NCI-H510A (cell line): ENCODE data around the gene LRRK1.
"Not testable (repeated sequence)": the region's sequence is repeated elsewhere in the genome, so short reads cannot be mapped to it uniquely, and the experiment has no call there.

Experiments used
- DNase-seq: peaks from one replicate; lab custom pipeline; 2025; lab: John Stamatoyannopoulos, UW

The LRRK1 gene

GRCh38 chr15:101095796-101096406 lies 176.7 kb downstream of the LRRK1 start:
- DNase-seq = not testable (repeated sequence)

- no peak for DNase-seq
These were observed 178.0 kb downstream of the LRRK1 start for GRCh38 chr15:101097111-101097510.

- DNase-seq = no peak
These were observed 180.0 kb downstream of the LRRK1 start for GRCh38 chr15:101099183-101099582.

GRCh38 chr15:101100118-101100517 lies 181.0 kb downstream of the LRRK1 start:
- DNase-seq = no peak

- DNase-seq = no peak
These were observed 181.7 kb downstream of the LRRK1 start for GRCh38 chr15:101100593-101101442.

- no peak for DNase-seq
These were observed 182.5 kb downstream of the LRRK1 start for GRCh38 chr15:101101676-101102075.

GRCh38 chr15:101102746-101103145 lies 183.6 kb downstream of the LRRK1 start:
- DNase-seq = no peak

- no peak for DNase-seq
These were observed 184.4 kb downstream of the LRRK1 start for GRCh38 chr15:101103598-101103997.

GRCh38 chr15:101104141-101104540 lies 185.0 kb downstream of the LRRK1 start:
- no peak for DNase-seq

- DNase-seq = no peak
These were observed 186.1 kb downstream of the LRRK1 start for GRCh38 chr15:101105059-101105891.

- no peak for DNase-seq
These were observed 187.9 kb downstream of the LRRK1 start for GRCh38 chr15:101107101-101107500.

- DNase-seq = no peak
These were observed 188.7 kb downstream of the LRRK1 start for GRCh38 chr15:101107625-101108460.

GRCh38 chr15:101108461-101108775 lies 189.3 kb downstream of the LRRK1 start:
- no peak for DNase-seq

GRCh38 chr15:101108791-101109190 lies 189.6 kb downstream of the LRRK1 start:
- DNase-seq = no peak

GRCh38 chr15:101110681-101111569 lies 191.8 kb downstream of the LRRK1 start:
- DNase-seq = no peak

GRCh38 chr15:101111570-101112262 lies 192.6 kb downstream of the LRRK1 start:
- no peak for DNase-seq

- no peak for DNase-seq
These were observed 193.4 kb downstream of the LRRK1 start for GRCh38 chr15:101112336-101113113.

GRCh38 chr15:101113114-101114005 lies 194.2 kb downstream of the LRRK1 start:
- no peak for DNase-seq
